Activated CD8-positive, alpha-beta memory T cell treated with anti-CD3 and anti-CD28 coated beads, Interleukin-2, amount 50 U/mL, for 48 hours (primary cell): ENCODE measurements around the gene MRC2.

Source experiments
- DNase-seq: peaks from one replicate; pipeline ENCODE4 v3.0.0-alpha.2; 2020

Gene MRC2

GRCh38 chr17:62615503-62615902 lies 12.0 kb upstream of the MRC2 start:
- DNase-seq: no peak

GRCh38 chr17:62616993-62617893 lies 10.2 kb upstream of the MRC2 start:
- no peak for DNase-seq

GRCh38 chr17:62617894-62618472 lies 9.5 kb upstream of the MRC2 start:
- DNase-seq: no peak

- no peak for DNase-seq
These were observed 8.6 kb upstream of the MRC2 start for GRCh38 chr17:62618647-62619416.

GRCh38 chr17:62619417-62620155 lies 7.9 kb upstream of the MRC2 start:
- DNase-seq: no peak

GRCh38 chr17:62621223-62621622 lies 6.2 kb upstream of the MRC2 start:
- DNase-seq: no peak

- no peak for DNase-seq
These were observed 2.1 kb upstream of the MRC2 start for GRCh38 chr17:62625184-62625869.

- DNase-seq: no peak
These were observed 1.6 kb upstream of the MRC2 start for GRCh38 chr17:62625870-62626200.

- no peak for DNase-seq
These were observed 701 bp upstream of the MRC2 start for GRCh38 chr17:62626719-62627218.

- peak; percentile 73 for DNase-seq
These were observed 599 bp downstream of the MRC2 start for GRCh38 chr17:62627904-62628633.

GRCh38 chr17:62628831-62629555 lies 1.5 kb downstream of the MRC2 start:
- no peak for DNase-seq

GRCh38 chr17:62629556-62630364 lies 2.3 kb downstream of the MRC2 start:
- no peak for DNase-seq

- DNase-seq: no peak
These were observed 3.1 kb downstream of the MRC2 start for GRCh38 chr17:62630365-62631085.

GRCh38 chr17:62631086-62631935 lies 3.8 kb downstream of the MRC2 start:
- no peak for DNase-seq

GRCh38 chr17:62631936-62632924 lies 4.8 kb downstream of the MRC2 start:
- no peak for DNase-seq

GRCh38 chr17:62637809-62638208 lies 10.3 kb downstream of the MRC2 start:
- DNase-seq: no peak

GRCh38 chr17:62641153-62641552 lies 13.7 kb downstream of the MRC2 start:
- no peak for DNase-seq
